Astrocyte of the hippocampus (primary cell): Measurements from ENCODE around the gene RRAS2.
"Not testable (repeated sequence)": the region's sequence is repeated elsewhere in the genome, so short reads cannot be mapped to it uniquely, and the experiment has no call there.

Experiments
- DNase-seq: peaks from one replicate; pipeline ENCODE4 v3.0.0; 2011; ENCODE audit warnings: low read depth, low spot score

RRAS2 gene

DNA sequence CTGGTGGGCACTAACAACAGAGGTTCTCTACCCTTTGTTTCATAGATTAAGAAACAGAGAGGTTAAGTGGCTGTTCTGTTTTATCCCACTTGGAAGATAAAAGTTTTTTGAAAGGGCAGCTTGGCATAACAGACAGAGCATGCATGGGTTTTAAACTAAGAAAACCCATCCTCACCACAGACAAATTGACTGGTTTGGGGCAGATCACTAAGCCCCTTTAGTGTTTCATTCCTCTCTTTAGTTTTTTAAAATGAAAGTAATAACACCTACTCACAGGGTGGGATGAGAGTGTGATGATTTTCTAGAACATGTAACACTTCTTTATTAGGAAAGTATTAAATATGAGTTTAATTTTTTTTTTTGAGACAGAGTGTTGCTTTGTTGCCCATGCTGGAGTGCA is 12.3 kb upstream of the RRAS2 start:
- no peak for DNase-seq

DNA sequence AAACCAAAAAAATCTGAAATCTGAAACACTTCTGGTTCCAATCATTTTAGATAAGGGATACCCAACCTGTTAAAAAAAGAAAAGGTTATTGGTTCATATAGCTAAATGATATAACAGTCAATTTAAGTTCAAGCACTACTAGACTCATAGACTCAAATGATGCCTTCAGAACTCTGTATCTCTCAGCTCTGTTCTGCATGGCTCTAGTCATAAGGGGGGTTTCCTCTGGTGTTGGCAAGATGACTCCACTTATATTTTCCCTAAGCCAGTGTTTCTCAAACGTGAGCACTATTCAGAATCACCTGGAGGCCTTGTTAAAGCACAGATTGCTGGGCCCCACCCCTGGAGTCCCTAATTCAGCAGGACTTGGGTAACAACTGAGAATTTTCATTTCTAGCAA is 11.5 kb upstream of the RRAS2 start:
- DNase-seq: no peak

DNA sequence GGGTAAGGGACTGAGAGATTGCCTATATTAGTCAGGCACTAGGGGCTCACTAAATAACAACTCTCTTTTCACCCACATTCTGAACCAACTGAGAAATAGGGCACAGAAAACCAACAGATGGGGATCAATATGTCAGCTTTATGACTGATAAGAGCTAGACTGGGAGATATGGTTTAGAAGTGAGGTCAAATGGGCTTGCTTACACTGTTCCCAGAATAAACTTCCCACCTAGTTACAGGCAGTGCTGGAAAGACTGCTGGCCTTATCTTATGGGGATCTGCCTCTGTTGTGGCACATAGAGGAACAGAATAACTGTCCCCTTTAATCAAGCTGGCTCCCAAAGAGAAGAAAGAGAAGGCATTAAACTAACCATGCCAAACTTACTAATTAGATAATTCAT is 10.6 kb upstream of the RRAS2 start:
- no peak for DNase-seq

DNA sequence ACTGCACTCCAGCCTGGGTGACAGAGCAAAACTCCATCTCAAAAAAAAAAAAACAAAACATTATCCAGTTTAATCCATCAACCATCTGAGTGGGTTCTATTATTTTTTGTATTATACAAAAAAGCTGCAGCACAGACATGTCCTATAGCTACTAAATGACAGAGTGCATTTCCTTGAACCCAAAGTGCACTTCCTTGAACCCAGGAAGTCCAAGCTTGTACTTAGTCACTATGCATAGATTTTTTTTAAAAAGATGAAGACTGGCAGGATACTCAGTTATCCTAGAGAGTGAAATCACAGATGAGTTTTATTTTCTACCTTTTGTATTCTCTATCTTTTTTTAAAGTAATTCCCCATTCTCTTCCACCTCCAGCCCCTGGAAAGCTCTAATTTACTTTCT is 8.0 kb upstream of the RRAS2 start:
- DNase-seq: no peak

DNA sequence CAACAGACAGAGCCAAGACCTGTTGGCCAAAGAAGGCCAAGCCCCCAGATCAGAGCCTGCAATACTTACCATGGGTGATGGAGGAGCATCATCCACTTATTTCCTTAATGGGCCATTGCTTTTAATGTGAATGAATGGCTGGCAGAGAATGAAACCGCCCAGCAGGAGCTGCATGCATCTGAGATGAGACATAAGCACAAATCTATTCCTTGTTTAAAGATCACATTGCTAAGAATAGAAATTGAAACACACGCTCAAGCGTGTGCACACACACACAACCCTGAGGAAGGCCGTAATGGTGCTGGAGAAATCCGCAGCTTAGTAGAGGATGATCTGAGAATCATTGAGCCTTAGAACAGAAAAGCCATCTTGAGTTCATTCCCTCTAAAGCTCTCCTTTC is 5.3 kb upstream of the RRAS2 start:
- peak; percentile 21 for DNase-seq

DNA sequence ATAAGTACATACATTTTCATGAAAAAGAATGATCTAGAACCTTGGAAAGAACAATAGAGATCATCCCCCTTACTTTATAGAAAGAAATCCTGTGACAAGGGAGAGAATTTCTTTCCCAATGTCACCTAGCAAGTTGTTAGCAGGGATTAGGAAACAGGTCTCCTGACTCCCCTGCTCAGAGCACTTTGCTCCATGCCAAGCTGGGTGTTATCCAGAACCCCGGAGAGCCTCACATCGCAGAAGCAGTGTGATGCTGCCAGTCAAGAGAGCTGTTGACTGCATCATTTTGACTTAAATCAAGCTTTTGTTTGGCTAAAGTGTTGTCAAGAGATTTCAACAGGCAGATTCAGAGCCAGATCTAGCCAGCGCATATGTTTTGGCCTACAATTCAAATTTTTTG is 3.6 kb upstream of the RRAS2 start:
- no peak for DNase-seq

DNA sequence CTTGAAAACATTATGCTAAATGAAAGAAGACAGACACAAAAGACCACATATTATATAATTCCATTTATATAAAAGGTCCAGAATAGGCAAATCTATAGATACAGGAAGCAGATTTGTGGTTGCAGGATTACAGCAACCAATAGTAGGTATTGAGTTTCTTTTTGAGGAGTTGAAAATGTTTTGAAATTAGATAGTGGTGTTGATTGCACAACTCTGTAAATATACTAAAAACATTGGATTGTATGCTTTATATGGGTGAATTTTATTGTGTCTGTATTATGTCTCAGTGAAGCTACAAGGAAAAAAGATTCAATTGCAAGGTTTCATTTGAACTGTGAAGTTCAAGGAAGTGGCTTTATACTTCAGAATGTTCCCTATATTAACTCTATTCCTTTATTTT is 3.0 kb upstream of the RRAS2 start:
- DNase-seq: no peak

DNA sequence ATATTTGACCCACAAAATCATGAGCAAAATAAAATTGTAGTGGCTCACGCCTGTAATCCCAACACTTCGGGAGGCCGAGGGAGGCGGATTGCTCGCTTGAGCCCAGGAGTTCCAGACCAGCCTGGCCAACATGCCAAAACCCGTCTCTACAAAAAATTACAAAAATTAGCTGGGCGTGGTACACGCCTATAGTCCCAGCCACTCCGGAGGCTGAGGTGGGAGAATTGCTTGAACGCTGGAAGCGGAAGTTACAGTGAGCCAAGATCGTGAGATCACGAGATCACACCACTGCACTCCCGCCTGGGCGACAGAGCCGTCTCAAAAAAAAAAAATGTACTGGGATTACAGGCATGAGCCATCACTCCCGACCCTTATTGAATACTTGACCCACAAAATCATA is 2.0 kb upstream of the RRAS2 start:
- no peak for DNase-seq

DNA sequence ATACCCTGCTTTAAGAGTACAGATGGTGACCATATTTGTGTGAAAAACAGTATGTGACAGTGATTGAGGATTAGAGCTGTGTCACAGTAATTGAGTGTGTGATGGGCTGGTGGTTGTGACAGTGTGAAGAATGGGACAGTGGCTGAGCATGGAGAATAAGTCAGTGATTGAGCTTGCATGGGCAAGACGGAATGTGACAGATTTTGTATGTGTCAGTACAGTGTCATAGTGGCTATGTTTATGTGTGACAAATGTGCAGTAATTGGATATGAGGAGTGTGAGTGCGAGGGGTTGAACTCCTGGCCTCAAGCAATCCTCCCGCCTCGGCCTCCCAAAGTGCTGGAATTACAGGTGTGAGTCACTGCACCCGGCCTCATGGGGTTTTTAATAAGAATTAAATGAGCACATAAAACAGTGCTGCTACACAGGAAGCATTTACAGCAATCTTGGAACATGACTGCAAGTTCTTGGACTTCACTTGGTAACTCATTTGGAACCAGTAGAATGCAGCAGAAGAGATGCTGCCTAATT is 583 bp upstream of the RRAS2 start:
- no peak for DNase-seq

DNA sequence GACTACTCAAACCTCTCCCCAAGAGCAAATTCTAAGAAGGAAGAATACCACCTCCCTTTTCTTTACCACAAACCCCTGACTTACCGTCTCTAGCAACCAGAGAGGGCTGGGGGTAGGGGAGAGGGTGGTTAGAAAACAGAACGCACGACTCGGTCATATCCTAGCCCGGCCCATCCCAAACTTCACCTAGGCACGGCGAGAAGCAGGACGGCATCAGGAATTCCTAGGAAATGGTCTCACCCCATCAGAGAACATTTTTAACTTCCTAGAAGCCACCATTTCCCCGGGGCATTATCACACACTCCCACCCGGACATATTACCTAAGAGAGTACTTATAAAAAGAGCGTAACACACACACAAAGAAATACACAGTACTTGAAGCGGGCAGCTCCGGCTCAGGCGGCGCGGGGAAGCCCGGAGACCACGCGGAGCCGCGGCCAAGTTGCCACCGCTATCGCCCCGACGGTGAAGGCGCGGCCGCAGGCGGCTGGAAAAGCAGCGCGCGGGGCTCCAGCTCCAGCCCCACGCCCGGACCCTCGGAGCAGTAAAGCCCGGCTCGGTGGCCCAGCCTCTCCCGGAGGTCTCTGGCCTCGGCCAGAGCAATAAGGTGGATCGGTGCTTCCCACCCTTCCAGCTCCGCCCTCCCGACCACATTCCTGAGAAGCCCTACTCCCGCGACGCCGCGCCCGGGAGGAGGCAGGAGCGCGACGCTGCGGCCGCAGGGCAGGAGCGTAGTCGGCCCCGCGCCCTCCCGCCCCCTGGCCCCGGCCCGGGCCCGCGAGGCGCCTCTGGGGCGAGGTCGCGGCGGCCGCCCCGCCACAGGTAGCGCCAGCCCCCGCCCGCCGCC is 878 bp downstream of the RRAS2 start:
- DNase-seq: peak; percentile 91

DNA sequence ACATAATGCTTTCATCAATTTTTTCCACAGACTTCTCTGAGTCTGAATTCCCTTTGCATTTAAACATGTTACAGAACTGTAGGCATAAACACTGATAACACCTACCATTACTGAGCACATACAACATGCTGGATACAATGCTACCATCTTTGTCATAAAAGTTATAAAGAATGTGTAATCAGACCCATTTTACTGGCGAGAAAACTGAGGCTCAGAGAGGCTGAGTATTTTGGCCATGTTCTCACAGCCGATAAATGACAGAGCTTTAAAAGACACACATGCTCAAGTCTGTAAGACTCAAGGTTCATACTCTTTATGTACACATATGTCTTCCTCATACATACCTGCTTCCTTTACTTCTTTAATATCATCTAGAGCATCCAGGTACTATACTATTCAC is 2.6 kb downstream of the RRAS2 start:
- DNase-seq: no peak

DNA sequence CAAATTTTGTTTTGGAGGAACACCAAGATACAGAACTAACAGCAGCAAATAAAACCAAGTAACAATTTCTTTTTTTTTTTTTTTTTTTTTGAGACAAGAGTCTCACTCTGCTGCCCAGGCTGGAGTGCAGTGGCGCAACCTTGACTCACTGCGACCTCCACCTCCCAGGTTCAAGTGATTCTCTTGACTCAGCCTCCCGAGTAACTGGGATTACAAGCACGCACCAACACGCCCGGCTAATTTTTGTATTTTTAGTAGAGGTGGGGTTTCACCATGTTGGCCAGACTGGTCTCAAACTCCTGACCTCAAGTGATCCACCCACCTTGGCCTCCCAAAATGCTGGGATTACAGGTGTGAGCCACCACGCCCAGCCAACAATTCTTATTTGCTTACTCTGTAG is 4.4 kb downstream of the RRAS2 start:
- not testable (repeated sequence) for DNase-seq

DNA sequence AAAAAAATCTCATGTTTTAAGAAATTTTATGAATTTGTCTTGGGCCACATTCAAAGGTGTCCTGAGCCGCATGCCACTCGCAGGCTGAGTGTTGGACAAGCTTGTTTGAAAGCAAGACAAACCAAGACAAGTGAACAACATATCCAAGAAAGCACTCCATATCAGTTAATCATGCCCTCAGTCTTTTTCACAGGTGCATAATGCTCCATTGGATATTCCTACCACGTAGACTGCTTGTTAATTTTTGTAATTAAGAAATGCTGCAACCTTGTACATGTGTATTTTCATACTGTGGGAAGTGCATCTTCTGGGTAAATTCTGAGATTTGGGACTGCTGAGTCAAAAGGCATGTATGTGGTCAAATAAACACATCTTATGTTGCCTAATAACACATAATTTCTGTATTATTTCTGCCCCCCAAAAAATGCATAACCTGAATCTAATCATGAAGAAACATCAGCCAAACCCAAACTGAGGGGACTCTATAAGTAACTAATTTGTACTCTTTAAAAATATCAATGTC is 8.2 kb downstream of the RRAS2 start:
- no peak for DNase-seq

DNA sequence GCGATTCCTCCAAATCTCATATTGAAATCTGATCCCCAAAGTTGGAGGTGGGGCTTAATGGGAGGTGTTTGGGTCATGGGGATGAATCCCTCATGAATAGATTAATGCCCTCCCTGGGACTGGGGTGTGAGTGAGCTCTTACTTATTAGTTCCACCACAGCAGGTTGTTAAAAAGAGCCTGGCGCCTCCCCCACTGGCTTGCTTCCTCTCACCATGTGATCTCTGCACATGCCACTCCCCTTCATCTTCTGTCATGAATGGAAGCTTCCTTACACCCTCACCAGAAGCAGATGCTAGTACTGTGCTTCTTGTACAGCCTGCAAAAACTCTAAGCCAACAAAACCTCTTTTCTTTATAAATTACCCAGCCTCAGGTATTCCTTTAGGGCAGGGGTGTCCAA is 8.8 kb downstream of the RRAS2 start:
- no peak for DNase-seq

DNA sequence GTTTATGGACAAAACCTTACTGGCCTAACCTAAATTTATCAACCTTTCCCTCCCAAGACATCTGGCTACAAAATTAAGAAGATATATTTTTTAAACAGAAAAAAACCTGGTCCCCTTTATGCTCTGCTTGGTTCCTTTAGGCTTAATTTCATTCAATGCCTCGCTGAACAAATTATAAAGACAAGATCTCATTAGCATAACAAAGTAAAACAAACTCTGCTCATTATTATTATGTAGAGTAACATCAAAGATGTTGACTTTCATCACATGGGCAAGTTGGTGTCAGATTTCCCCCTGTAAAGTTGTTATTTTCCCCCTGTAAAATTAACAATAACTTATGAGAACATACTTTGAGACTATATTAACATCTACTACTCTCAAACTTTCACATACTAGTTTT is 11.0 kb downstream of the RRAS2 start:
- DNase-seq: no peak

DNA sequence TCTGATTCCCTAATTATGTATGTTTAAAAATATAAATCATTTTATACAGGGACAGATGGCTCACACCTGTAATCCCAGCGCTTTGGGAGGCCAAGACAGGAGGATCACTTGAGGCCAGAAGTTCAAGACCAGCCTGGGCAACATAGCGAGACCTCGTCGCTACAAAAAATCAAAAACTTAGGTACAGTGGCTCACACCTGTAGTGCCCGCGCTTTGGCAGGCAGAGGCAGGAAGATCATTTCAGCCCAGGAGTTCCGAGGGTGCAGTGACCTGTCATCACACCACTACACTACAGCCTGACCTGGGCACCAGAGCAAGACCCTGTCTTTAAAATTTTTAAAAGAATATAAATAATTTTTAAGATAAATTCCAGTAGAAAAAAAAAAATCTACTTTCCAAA is 11.5 kb downstream of the RRAS2 start:
- no peak for DNase-seq

DNA sequence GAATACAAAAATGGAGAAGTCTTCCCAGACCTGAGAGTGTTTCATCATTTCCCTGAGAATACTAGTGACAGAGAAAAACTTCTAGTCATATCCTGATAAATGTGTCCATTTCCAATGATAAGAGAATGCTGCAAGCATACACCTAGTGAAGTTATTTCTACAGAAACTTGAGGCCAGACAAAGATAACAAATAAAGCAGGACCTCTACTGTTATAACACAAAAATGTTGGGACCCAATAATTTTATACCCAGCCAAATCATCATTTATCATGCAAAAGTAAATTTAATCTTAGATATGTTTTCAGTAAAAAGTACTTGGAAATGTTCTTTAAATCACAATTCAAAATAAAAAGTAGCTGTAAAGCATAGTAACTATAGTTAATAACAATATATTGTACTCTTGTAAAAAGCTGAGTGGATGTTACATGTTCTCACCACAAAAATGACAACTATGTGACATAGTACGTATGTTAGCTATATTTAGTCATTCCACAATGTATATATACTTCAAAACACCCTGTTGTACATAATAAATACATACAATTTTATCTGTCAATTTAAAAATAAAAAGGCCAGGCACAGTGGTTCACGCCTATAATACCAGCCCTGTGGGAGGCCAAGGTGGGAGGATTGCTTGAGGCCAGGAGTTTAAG is 12.6 kb downstream of the RRAS2 start:
- DNase-seq: no peak

DNA sequence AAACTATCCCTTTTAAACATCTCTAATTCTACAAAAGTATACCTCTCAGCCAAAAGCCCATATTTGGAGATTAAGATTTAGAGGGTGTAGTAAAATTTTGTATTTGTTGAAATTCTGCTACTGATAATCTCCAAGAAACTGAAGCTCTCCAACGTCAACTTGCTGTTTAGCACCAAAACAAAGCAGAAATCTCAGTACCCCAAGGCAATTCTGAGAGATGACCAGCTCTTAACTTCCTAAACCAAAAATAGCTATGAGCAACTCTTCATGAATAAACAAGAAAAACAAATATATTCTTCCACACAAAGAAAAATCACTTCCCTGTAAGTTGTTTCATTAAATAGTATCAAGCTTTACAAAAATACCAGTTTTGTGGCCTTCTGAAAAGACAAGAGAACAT is 13.3 kb downstream of the RRAS2 start:
- DNase-seq: no peak

DNA sequence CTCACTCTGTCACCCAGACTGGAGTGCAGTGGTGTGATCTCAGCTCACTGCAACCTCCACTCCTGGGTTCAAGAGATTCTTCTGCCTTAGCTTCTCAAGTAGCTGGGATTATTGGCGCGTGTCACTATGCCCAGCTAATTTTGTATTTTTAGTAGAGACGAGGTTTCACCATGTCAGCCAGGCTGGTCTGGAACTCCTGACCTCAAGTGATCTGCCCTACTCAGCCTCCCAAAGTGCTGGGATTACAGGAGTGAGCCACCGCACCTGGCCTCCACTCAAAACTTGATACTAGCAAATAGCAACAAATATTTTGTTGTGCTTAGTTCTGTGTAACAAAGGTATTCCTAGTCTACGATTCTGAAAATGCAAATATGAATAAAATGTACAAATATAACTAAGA is 14.0 kb downstream of the RRAS2 start:
- DNase-seq: not testable (repeated sequence)

DNA sequence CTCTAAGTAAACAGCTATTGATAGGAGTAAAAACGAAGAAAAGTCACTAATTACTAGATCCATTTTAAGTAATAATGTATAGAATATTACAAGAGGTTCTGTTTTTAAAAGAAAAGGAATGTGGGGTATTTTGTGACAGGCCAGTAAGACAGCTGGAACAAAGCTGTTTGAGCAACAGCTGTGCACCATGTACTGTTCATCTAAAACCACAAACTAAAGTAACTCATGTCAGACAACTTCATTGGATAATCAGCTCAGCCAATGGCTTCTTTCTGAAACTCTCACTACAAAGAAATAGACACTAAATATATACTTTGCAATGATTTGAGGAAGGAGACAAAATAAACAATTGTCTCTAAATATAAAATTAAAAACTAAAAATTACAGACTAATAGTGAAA is 16.1 kb downstream of the RRAS2 start:
- DNase-seq: no peak

DNA sequence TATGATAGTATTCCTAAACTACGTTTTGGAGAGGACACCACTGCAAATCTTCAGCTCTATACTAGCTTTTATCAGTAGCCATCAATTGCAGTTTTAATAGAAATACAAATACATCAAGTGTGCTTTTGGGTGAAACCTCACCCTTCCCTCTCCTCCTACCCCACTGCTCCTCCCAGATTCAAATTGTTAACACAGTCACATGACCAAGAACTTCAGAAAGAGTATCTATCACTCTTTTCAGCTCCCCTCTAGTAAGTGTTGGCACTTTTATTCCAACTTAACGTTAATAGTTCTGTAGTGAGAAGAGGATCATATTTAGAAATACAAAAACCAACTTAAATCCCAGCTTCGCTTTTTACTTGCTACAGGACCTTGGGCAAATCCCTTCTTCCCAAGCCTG is 17.0 kb downstream of the RRAS2 start:
- no peak for DNase-seq

DNA sequence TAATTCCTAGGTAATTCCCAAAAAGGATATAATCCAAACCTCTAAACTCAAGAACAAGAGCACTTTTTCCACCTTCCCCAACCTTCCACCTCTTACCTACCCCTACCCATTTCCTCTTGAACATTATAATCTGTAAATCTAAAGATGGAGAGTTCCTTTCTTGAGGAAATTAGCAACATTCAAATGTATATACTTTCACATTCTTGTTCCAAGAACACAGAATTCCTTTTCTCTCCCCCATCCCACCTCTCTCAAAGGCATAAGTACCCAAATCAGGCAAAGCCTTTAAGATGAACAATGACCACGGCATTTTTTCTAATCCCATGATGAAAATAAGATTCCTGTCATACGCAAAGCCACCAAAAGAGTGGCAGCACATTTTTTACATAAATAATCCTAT is 18.3 kb downstream of the RRAS2 start:
- no peak for DNase-seq

DNA sequence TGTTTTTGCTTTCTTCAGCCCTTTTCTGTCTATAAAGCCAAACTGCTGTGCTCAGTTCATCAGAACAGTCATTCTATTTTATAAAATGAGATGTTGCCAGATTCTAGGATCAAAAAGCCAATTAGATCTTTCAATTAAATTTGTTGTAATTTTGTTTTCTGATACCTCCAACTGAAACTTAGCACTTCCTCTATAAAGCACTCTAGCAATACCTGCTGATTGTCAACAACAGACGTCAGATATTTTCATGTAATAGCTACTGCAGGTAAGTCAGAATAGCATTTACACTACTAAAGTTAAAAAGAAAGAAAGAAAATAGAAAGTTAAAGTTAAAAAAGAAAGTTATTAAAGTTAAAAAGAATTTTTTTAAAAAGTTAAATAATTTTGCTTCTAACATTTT is 19.6 kb downstream of the RRAS2 start:
- DNase-seq: no peak
